Transverse colon (tissue), 4 donors: ENCODE results near the gene RAB3IL1. TPM values are rescaled to one million over a fixed set of nuclear protein-coding genes. Genes with fewer than 3 reads are reported as not detected.

ENCODE experiments used
- DNase-seq: peaks from one replicate; pipeline ENCODE4 v3.0.0-alpha.2; 2019
- H3K27ac ChIP-seq, 4 donors: fragments of 200-600 bp; sonication (generic); 2 replicates each; pipeline ENCODE4 v1.5.1; 2016 to 2018; ENCODE audit warnings: inconsistent platforms in 4 of 4
- H3K27me3 ChIP-seq: fragments of 200-600 bp; sonication (generic); 2 replicates; pipeline ENCODE4 v1.5.1; 2017; ENCODE audit warnings: inconsistent platforms
- H3K36me3 ChIP-seq, 4 donors: fragments of 200-600 bp; sonication (generic); 2 replicates each; pipeline ENCODE4 v1.5.1; 2017 to 2019; ENCODE audit warnings: inconsistent platforms in 4 of 4
- H3K4me1 ChIP-seq, 4 donors: fragments of 200-600 bp; sonication (generic); 2 replicates each; pipeline ENCODE4 v1.5.1; 2017 to 2020; ENCODE audit warnings: inconsistent platforms in 4 of 4
- H3K4me3 ChIP-seq, 4 donors: fragments of 200-600 bp; sonication (generic); 1 replicate in 1 of 4; 2 replicates in 3 of 4; pipeline versions ENCODE4 v1.5.1 to v1.6.1; 2017 to 2019; ENCODE audit warnings: inconsistent platforms in 4 of 4
- H3K9me3 ChIP-seq, 2 donors: fragments of 200-600 bp; sonication (generic); 2 replicates each; pipeline ENCODE4 v1.5.1; 2017 to 2019; ENCODE audit warnings: inconsistent platforms in 2 of 2
- CTCF ChIP-seq, 5 experiments: fragments of 200-600 bp in 3 of 5; fragments of 450-650 bp in 2 of 5; sonication (generic) in 3 of 5; IDR thresholded peaks; 1 replicate in 2 of 5; 2 replicates in 3 of 5; pipeline ENCODE4 v1.5.1; 2016 to 2017; ENCODE audit warnings: antibody characterized with exemption in 5 of 5, inconsistent platforms in 3 of 5, mild to moderate bottlenecking in 2 of 5, moderate library complexity in 1 of 5
- EP300 ChIP-seq: sonication (generic); formaldehyde crosslinking; IDR thresholded peaks from one replicate; pipeline ENCODE4 v1.6.1; 2017; ENCODE audit warnings: antibody characterized with exemption, low read depth
- POLR2A ChIP-seq: fragments of 450-650 bp; IDR thresholded peaks from one replicate; pipeline ENCODE4 v1.6.1; 2016; ENCODE audit warnings: antibody characterized with exemption, mild to moderate bottlenecking, moderate library complexity
- POLR2AphosphoS5 ChIP-seq, 3 donors: sonication (generic); formaldehyde crosslinking; IDR thresholded peaks; one replicate each; pipeline ENCODE4 v1.6.1; 2016; ENCODE audit warnings: antibody characterized with exemption in 3 of 3
- WGBS, 2 donors: methylation state at CpG; one replicate each; pipeline ENCODE4 v1.1.5; 2018; ENCODE audit warnings: low coverage in 1 of 2; 5-methylcytosine and 5-hydroxymethylcytosine counted together
- in situ Hi-C, 4 donors: fragments of 200-750 bp; cut with MboI; loops; one replicate each; pipeline versions ENCODE4 v1.15.0 to v1.15.1; 2017; ENCODE audit warnings: low sequenced_read_pairs in 3 of 4, low pct_ligation_motif_present in 1 of 4, low pct_unique_long_range_greater_than_20kb in 1 of 4
- intact Hi-C: fragments of 100-400 bp; cut with DNase I; formaldehyde crosslinking; loops from one replicate; pipeline ENCODE4 v1.15.1; 2023; ENCODE audit warnings: low total_unique reads
- total RNA-seq, 4 donors: library from RNA; depleted of rRNA; stranded (reverse); fragments of >200 nt; gene quantifications; one replicate each; pipeline ENCODE4 v1.1.0, GENCODE V29; 2016

RAB3IL1 gene
- total RNA-seq, 4 donors from 2014 or later, result 1.2 to 7.6 (median 5.9) TPM

- intact Hi-C loops (no loop called here), in situ Hi-C loops (loop anchor here in 2 of 4 donors (25.0 kb wide), 1 partner anchor 441 kb away; no protein-coding TSS in a partner anchor)
- peaks cover 13% of the 10 kb centered on the region for H3K27me3 ChIP-seq
- DNase-seq, result peak; percentile 65
- H3K4me3 ChIP-seq, result peak overlapping the region in 1 of 4 donors; percentile 22
- TF ChIP-seq POLR2A (no peak), CTCF (IDR thresholded peaks at IDR 0.05) (peak; percentile 71 to 84 (median 79)), EP300 (no peak), POLR2AphosphoS5 (IDR thresholded peaks at IDR 0.05) (no peak)
- H3K36me3 ChIP-seq, result no peaks in the 10 kb centered on the region
- 4% methylated on average over 23 of the region's 24 CpGs; no CpG with 5 or more reads in 1 of the 2 donors for WGBS, 2 donors
- no peak overlapping the region for H3K27ac ChIP-seq
- no peaks in the 10 kb centered on the region for H3K9me3 ChIP-seq
- H3K4me1 ChIP-seq, result peaks cover 0 to 8% (median 0%) of the 10 kb centered on the region in 4 donors
Measured at GRCh38 chr11:61871158-61871597, 46.2 kb downstream of the RAB3IL1 start.

- WGBS, 2 donors, result 35% methylated on average over 10 of the region's 10 CpGs; no CpG with 5 or more reads in 1 of the 2 donors
Measured at GRCh38 chr11:61870541-61871031, 46.8 kb downstream of the RAB3IL1 start.

GRCh38 chr11:61869708-61870451 is 47.5 kb downstream of the RAB3IL1 start:
- H3K36me3 ChIP-seq, result no peaks in the 10 kb centered on the region
- no peaks in the 10 kb centered on the region for H3K9me3 ChIP-seq
- intact Hi-C loops, result no loop called here
- WGBS, 2 donors, result 86% methylated on average over 4 to 21 of the region's 21 CpGs
- H3K4me1 ChIP-seq, result peaks cover 0 to 8% (median 0%) of the 10 kb centered on the region in 4 donors
- no peak for TF ChIP-seq POLR2A
- no peak for TF ChIP-seq POLR2AphosphoS5 (IDR thresholded peaks at IDR 0.05)
- TF ChIP-seq EP300, result no peak
- no peak for TF ChIP-seq CTCF (IDR thresholded peaks at IDR 0.05)
- H3K4me3 ChIP-seq, result no peak overlapping the region
- in situ Hi-C loops, result loop anchor here in 2 of 4 donors (25.0 kb wide), 1 partner anchor 442 kb away; no protein-coding TSS in a partner anchor
- no peak for DNase-seq
- H3K27ac ChIP-seq, result no peak overlapping the region
- peaks cover 13% of the 10 kb centered on the region for H3K27me3 ChIP-seq

More at GRCh38 chr11:61870541-61871031, 46.8 kb downstream of the RAB3IL1 start:
- DNase-seq, result no peak
- Histone ChIP-seq H3K27ac (no peak overlapping the region), H3K4me1 (peaks cover 0 to 8% (median 0%) of the 10 kb centered on the region in 4 donors), H3K36me3 (no peaks in the 10 kb centered on the region), H3K27me3 (peaks cover 13% of the 10 kb centered on the region), H3K9me3 (no peaks in the 10 kb centered on the region), H3K4me3 (no peak overlapping the region)
- TF ChIP-seq POLR2AphosphoS5 (IDR thresholded peaks at IDR 0.05), result no peak
- no peak for TF ChIP-seq CTCF (IDR thresholded peaks at IDR 0.05)
- TF ChIP-seq EP300, result no peak
- no peak for TF ChIP-seq POLR2A
- in situ Hi-C loops (loop anchor here in 2 of 4 donors (25.0 kb wide), 1 partner anchor 442 kb away; no protein-coding TSS in a partner anchor), intact Hi-C loops (no loop called here)

- H3K4me3 ChIP-seq, result no peak overlapping the region
- H3K36me3 ChIP-seq, result no peaks in the 10 kb centered on the region
- peaks cover 0 to 8% (median 0%) of the 10 kb centered on the region in 4 donors for H3K4me1 ChIP-seq
- in situ Hi-C loops (loop anchor here in 2 of 4 donors (25.0 kb wide), 1 partner anchor 443 kb away; no protein-coding TSS in a partner anchor), intact Hi-C loops (no loop called here)
- no peak for DNase-seq
- peaks cover 13% of the 10 kb centered on the region for H3K27me3 ChIP-seq
- TF ChIP-seq POLR2A (no peak), CTCF (IDR thresholded peaks at IDR 0.05) (no peak), EP300 (no peak), POLR2AphosphoS5 (IDR thresholded peaks at IDR 0.05) (no peak)
- 57% methylated on average over 4 of the region's 4 CpGs; no CpG with 5 or more reads in 1 of the 2 donors for WGBS, 2 donors
- H3K9me3 ChIP-seq, result no peaks in the 10 kb centered on the region
- no peak overlapping the region for H3K27ac ChIP-seq
Measured at GRCh38 chr11:61869429-61869707, 48.0 kb downstream of the RAB3IL1 start.
